ENCODE data around the gene ADGRF1.

- TF ChIP-seq EZH2 (IDR thresholded peaks at IDR 0.05; ENCODE audit: low read length, missing control alignments), result no peak
- TF ChIP-seq, protein P1, sequence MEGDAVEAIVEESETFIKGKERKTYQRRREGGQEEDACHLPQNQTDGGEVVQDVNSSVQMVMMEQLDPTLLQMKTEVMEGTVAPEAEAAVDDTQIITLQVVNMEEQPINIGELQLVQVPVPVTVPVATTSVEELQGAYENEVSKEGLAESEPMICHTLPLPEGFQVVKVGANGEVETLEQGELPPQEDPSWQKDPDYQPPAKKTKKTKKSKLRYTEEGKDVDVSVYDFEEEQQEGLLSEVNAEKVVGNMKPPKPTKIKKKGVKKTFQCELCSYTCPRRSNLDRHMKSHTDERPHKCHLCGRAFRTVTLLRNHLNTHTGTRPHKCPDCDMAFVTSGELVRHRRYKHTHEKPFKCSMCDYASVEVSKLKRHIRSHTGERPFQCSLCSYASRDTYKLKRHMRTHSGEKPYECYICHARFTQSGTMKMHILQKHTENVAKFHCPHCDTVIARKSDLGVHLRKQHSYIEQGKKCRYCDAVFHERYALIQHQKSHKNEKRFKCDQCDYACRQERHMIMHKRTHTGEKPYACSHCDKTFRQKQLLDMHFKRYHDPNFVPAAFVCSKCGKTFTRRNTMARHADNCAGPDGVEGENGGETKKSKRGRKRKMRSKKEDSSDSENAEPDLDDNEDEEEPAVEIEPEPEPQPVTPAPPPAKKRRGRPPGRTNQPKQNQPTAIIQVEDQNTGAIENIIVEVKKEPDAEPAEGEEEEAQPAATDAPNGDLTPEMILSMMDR (conservative IDR thresholded peaks at IDR 0.05 in 1 of 2, IDR thresholded peaks at IDR 0.05 in 1 of 2; ENCODE audit: low read depth in 1 of 2, low read length in 2 of 2), result no peak
Observed at GRCh38 chr6:47080083-47080596, 38.0 kb upstream of the ADGRF1 start.
